Activated T-cell treated with anti-CD3 and anti-CD28 coated beads for 24 hours (primary cell): ENCODE results near the gene GIMAP2.

Experiments used
- DNase-seq: peaks from one replicate; pipeline ENCODE4 v3.0.0-alpha.2; 2020; ENCODE audit warnings: low read depth

GIMAP2 gene

GRCh38 chr7:150733482-150734095, 48.1 kb downstream of the GIMAP2 start:
- DNase-seq, result no peak

DNA sequence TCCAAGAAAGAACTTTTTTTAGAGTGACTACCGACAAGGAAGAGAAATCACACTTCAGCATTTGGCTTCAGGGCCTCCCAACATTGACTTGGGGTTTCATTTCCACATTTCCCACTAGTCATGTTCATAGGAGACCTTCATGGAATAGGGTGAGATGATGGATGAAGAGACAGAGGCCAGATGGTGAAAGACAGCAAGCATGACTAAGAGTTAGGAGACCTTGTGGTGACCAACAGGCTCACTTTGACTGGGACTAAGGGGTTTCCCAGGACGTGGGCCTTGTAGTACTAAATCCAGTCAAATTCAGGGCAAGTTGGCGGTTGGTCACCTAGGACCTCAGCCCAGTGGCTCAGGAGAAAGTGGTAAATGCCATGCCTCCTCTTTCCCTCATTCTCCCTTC, 48.7 kb downstream of the GIMAP2 start:
- no peak for DNase-seq

GRCh38 chr7:150735596-150736358, 50.3 kb downstream of the GIMAP2 start:
- DNase-seq, result no peak

DNA sequence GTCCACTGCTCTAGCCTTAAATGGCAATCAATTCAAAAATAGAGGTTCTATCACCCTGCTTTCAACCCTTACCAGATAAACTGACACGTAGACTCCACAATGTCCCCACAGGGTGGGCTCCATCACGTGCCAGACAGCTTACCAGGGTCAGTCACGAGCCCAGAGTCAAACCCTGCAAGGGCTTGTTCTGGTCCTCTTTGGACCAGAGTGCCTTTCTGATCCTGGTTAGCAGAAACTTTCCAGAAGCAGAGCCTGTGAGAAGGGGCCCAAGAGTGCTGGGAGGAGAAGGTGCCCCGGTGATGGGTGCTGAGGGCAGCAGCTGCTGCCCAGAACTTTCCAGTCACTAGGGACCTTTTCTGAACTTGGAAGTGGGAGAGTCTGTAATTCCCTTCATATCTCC, 51.4 kb downstream of the GIMAP2 start:
- no peak for DNase-seq

DNA sequence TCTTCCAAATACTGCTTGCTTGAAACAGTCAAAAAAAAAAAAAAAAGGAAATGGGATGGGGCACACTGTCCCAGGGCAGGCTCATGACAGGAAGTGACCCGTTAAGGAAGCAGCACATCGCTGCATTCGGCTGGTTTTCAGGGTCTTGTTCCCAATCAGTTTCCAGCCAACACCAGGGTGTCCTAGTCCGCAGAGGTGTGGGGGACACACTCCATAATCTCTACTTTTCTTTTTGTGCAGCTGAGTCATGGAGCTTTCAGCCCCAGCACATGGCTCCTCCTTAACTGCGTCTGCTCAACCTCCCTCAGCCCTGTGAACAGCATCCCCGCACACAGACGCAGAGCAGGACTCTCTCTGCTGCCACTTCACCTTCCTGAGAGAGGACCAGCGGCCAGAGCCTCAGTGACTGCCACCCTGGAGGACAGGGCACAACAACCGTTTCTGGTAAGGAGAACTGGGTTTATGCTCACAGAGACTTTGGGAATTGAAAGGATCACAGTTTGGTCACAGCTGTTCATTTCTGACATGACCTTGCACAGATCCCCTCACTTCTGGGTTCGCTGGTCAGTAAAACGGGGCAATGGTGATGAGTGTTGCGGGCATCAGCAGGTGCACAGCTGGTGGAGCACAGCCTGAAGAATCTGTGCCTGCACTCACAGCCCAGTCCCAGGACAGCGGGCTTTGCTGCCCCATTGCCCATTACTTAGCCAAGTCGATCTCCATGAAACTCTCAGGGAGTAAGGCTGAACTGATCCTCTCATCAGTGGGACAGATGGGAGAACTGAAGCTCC, 52.0 kb downstream of the GIMAP2 start, which contains the start of gene GIMAP5:
TSS of gene GIMAP5 (plus strand) at position 154 of the 791 bp plus-strand sequence. CDS start 3,467 bp downstream, outside the sequence.
- no peak for DNase-seq

- no peak for DNase-seq
These were observed 52.6 kb downstream of the GIMAP2 start for GRCh38 chr7:150738092-150738491.

DNA sequence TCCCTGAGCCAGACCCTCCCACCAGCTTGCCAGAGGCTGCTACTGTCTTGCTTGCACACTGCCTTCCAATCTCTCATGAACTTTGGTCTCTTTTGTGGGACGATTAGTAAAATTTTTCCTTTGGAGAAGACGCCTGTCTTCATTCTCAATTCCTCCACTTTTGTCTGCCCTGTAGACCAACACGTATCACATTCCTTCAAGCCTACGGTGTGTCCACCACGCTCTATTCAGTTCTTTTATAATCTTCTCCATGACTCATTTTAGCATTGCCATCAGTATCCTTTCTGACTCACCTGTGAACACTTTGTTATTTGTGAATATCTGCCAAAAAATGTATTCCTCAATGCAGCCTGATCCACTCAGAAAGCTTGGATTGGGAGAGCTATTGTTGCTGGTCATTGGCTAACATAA, 53.1 kb downstream of the GIMAP2 start:
- no peak for DNase-seq

- no peak for DNase-seq
These were observed 53.5 kb downstream of the GIMAP2 start for GRCh38 chr7:150739033-150739432.

GRCh38 chr7:150740053-150740452, 54.5 kb downstream of the GIMAP2 start:
- no peak for DNase-seq

GRCh38 chr7:150742286-150742968, 56.9 kb downstream of the GIMAP2 start:
- no peak for DNase-seq
